SK-N-SH (cell line): ENCODE data around the gene RASSF1. TPM values are rescaled to one million over a fixed set of nuclear protein-coding genes. Genes with fewer than 3 reads are reported as not detected.
A peak's percentile ranks its signal among the peaks of the same experiment; 100 is the strongest.

Experiments used
- CTCF ChIA-PET: fragments of 300-600, 350-600 bp; formaldehyde crosslinking; extraction: SDS; loops from one replicate; lab custom pipeline; 2021; lab: Yijun Ruan, JAX
- POLR2A ChIA-PET: fragments of 350-600 bp; sonication (Branson Sonifier 250); formaldehyde crosslinking; extraction: SDS; loops from one replicate; lab custom pipeline; 2020; ENCODE audit warnings: antibody characterized with exemption, inconsistent platforms; lab: Yijun Ruan, JAX
- DNase-seq: peaks from one replicate; pipeline ENCODE4 v3.0.0; 2012
- H2AFZ ChIP-seq: fragments of 200-600 bp; sonication (generic); 2 replicates; pipeline ENCODE4 v1.8.1; 2016; ENCODE audit warnings: antibody characterized with exemption, mild to moderate bottlenecking, low read depth
- H3F3A ChIP-seq: fragments of 200-600 bp; sonication (generic); replicated peaks from 2 replicates; pipeline ENCODE3; 2016; ENCODE audit warnings: antibody characterized with exemption, mild to moderate bottlenecking; ENCODE audit not compliant: insufficient read depth
- H3K27ac ChIP-seq, 2 experiments: fragments of 200-500 bp in 1 of 2; fragments of 200-600 bp in 1 of 2; sonication (Bioruptor generic) in 1 of 2; sonication (generic), shearing (Covaris generic) in 1 of 2; 2 replicates each; pipeline versions ENCODE4 v1.5.1 to v1.6.1; 2014 to 2016; ENCODE audit warnings: low read depth in 2 of 2, inconsistent platforms in 1 of 2, low read length in 1 of 2, mild to moderate bottlenecking in 1 of 2, mixed read lengths in 1 of 2
- H3K27me3 ChIP-seq: fragments of 200-600 bp; sonication (generic), shearing (Covaris generic); 2 replicates; pipeline ENCODE4 v1.6.1; 2016; ENCODE audit warnings: mixed run types; ENCODE audit not compliant: insufficient read depth
- H3K36me3 ChIP-seq, 2 experiments: fragments of 200-500 bp in 1 of 2; fragments of 200-600 bp in 1 of 2; sonication (Bioruptor generic) in 1 of 2; sonication (generic) in 1 of 2; replicated peaks in 1 of 2; 2 replicates each; pipeline versions ENCODE3 to v1.5.1; 2014 to 2016; ENCODE audit warnings: low read length in 1 of 2, mild to moderate bottlenecking in 1 of 2; ENCODE audit not compliant: insufficient read depth in 2 of 2, control insufficient read depth in 1 of 2
- H3K4me1 ChIP-seq, 2 experiments: fragments of 200-500 bp in 1 of 2; fragments of 200-600 bp in 1 of 2; sonication (Bioruptor generic) in 1 of 2; sonication (generic), shearing (Covaris generic) in 1 of 2; 2 replicates each; pipeline versions ENCODE4 v1.5.1 to v1.6.1; 2014 to 2016; ENCODE audit warnings: low read depth in 1 of 2, low read length in 1 of 2, mixed run types in 1 of 2; ENCODE audit not compliant: insufficient read depth in 2 of 2, control insufficient read depth in 1 of 2
- H3K4me2 ChIP-seq: fragments of 200-600 bp; sonication (generic), shearing (Covaris generic); 2 replicates; pipeline ENCODE4 v1.6.1; 2017; ENCODE audit warnings: mixed run types
- H3K4me3 ChIP-seq, 2 experiments: fragments of 200-500 bp in 1 of 2; fragments of 200-600 bp in 1 of 2; sonication (Bioruptor generic) in 1 of 2; sonication (generic), shearing (Covaris generic) in 1 of 2; 2 replicates each; pipeline versions ENCODE4 v1.5.1 to v1.8.1; 2014 to 2016; ENCODE audit warnings: low read depth in 2 of 2, inconsistent platforms in 1 of 2, low read length in 1 of 2, mild to moderate bottlenecking in 1 of 2, mixed read lengths in 1 of 2, moderate library complexity in 1 of 2
- H3K79me2 ChIP-seq: fragments of 200-600 bp; sonication (generic); 2 replicates; pipeline ENCODE4 v1.8.1; 2017; ENCODE audit warnings: mild to moderate bottlenecking; ENCODE audit not compliant: insufficient read depth
- H3K9ac ChIP-seq: fragments of 200-600 bp; sonication (generic); 2 replicates; pipeline ENCODE4 v1.6.1; 2017; ENCODE audit warnings: mixed run types
- H3K9me2 ChIP-seq: fragments of 200-600 bp; sonication (generic); 2 replicates; pipeline ENCODE4 v1.6.1; 2017; ENCODE audit warnings: mixed run types
- H3K9me3 ChIP-seq: fragments of 200-600 bp; sonication (generic); 2 replicates; pipeline ENCODE4 v1.6.1; 2017; ENCODE audit warnings: mixed run types, mild to moderate bottlenecking, moderate library complexity
- H4K20me1 ChIP-seq: fragments of 200-600 bp; sonication (generic); 2 replicates; pipeline ENCODE4 v1.6.1; 2017; ENCODE audit warnings: mild to moderate bottlenecking, mixed run types; ENCODE audit not compliant: insufficient read depth
- CHD2 ChIP-seq: fragments of 150-350 bp; IDR thresholded peaks from 2 replicates; pipeline ENCODE4 v1.6.1; 2018; ENCODE audit warnings: low read length; ENCODE audit not compliant: partially characterized antibody
- CTCF ChIP-seq: fragments of 200-600 bp; sonication (generic); IDR thresholded peaks from 2 replicates; pipeline ENCODE4 v1.6.1; 2017; ENCODE audit warnings: antibody characterized with exemption, mild to moderate bottlenecking, moderate library complexity
- EP300 ChIP-seq, 2 experiments: IDR thresholded peaks; 2 replicates each; pipeline versions ENCODE4 v1.4.0 to v1.6.1; 2012; ENCODE audit warnings: borderline replicate concordance in 1 of 2, low read depth in 1 of 2, low read length in 1 of 2
- EZH2phosphoT487 ChIP-seq: fragments of 200-600 bp; sonication (generic); IDR thresholded peaks from 2 replicates; pipeline ENCODE4 v1.6.1; 2017; ENCODE audit warnings: low read depth, mixed run types, mild to moderate bottlenecking, antibody characterized with exemption, moderate library complexity, borderline replicate concordance
- FOSL2 ChIP-seq: IDR thresholded peaks from 2 replicates; pipeline ENCODE4 v1.4.0; 2012; ENCODE audit warnings: low read depth, mild to moderate bottlenecking, moderate library complexity, borderline replicate concordance
- FOXJ3 ChIP-seq: sonication (generic); formaldehyde crosslinking; IDR thresholded peaks from 2 replicates; pipeline ENCODE4 v1.5.1; 2020; ENCODE audit warnings: mild to moderate bottlenecking, missing genetic modification reagents
- GATA2 ChIP-seq: sonication (generic); formaldehyde crosslinking; IDR thresholded peaks from 2 replicates; pipeline ENCODE4 v1.5.0; 2020; ENCODE audit warnings: mild to moderate bottlenecking, missing genetic modification reagents
- MEF2A ChIP-seq: IDR thresholded peaks from 2 replicates; pipeline ENCODE4 v1.4.0; 2012; ENCODE audit warnings: low read depth, borderline replicate concordance
- NFIC ChIP-seq: IDR thresholded peaks from 2 replicates; pipeline ENCODE4 v1.4.0; 2012; ENCODE audit warnings: borderline replicate concordance
- RFX5 ChIP-seq: IDR thresholded peaks from 2 replicates; pipeline ENCODE4 v1.6.1; 2012; ENCODE audit warnings: mild to moderate bottlenecking, improper control_type of control experiment, low read length
- RXRA ChIP-seq: IDR thresholded peaks from 2 replicates; pipeline ENCODE4 v1.4.0; 2012; ENCODE audit warnings: low read depth, mild to moderate bottlenecking, borderline replicate concordance
- TAF1 ChIP-seq: IDR thresholded peaks from 2 replicates; pipeline ENCODE4 v1.6.1; 2012; ENCODE audit warnings: low read depth, mild to moderate bottlenecking, low read length, moderate library complexity, borderline replicate concordance
- TCF12 ChIP-seq: IDR thresholded peaks from 2 replicates; pipeline ENCODE4 v1.4.0; 2012
- TEAD4 ChIP-seq: IDR thresholded peaks from 2 replicates; pipeline ENCODE4 v1.4.0; 2012; ENCODE audit warnings: mild to moderate bottlenecking, borderline replicate concordance; ENCODE audit not compliant: insufficient read depth
- USF1 ChIP-seq: IDR thresholded peaks from 2 replicates; pipeline ENCODE4 v1.4.0; 2012; ENCODE audit warnings: low read depth, borderline replicate concordance
- USF2 ChIP-seq: fragments of 150-350 bp; IDR thresholded peaks from 2 replicates; pipeline ENCODE4 v1.6.1; 2017; ENCODE audit warnings: antibody characterized with exemption, low read length, low read depth, borderline replicate concordance
- YY1 ChIP-seq: IDR thresholded peaks from 2 replicates; pipeline ENCODE4 v1.4.0; 2012; ENCODE audit warnings: low read depth, mild to moderate bottlenecking
- ZBTB33 ChIP-seq: IDR thresholded peaks from 2 replicates; pipeline ENCODE4 v1.4.0; 2012; ENCODE audit warnings: low read depth, borderline replicate concordance
- WGBS: methylation state at CpG from one replicate; pipeline ENCODE4 v1.1.6; 2017; ENCODE audit warnings: low lambda C conversion rate; 5-methylcytosine and 5-hydroxymethylcytosine counted together
- polyA plus RNA-seq, 3 experiments: library from polyadenylated mRNA; depleted of rRNA; stranded (reverse); fragments of >200 nt; gene quantifications; 2 replicates each; pipeline ENCODE4 v1.2.3, GENCODE V29; 2012

The RASSF1 gene
- polyA plus RNA-seq (2012; rRNA removed): 28.1 and 32.3 TPM in 2 replicates
- 19.1 and 27.8 TPM in 2 replicates for polyA plus RNA-seq (2012; cell fraction: cytosol; rRNA removed)
- 34.1 and 37.0 TPM in 2 replicates for polyA plus RNA-seq (2012; cell fraction: nucleus; rRNA removed)

GRCh38 chr3:50340448-50341329 lies at the start of gene RASSF1:
RASSF1 (minus strand) TSS chr3:50340836; CDS start chr3:50340805, 31 bp downstream.
- Histone ChIP-seq H4K20me1 (no peaks in the 10 kb centered on the region), H3K79me2 (peaks cover 24% of the 10 kb centered on the region), H3K4me3 (no peak within 1 kb of the TSS), H3K9me3 (no peaks in the 10 kb centered on the region), H3K27ac (no peak within 1 kb of the TSS), H2AFZ (no peak within 1 kb of the TSS), H3K27me3 (no peaks in the 10 kb centered on the region), H3K4me1 (peaks cover 5 to 21% of the 10 kb centered on the region in 2 experiments; a peak in 3 of 4 replicates), H3K9me2 (no peaks in the 10 kb centered on the region), H3F3A (no peaks in the 10 kb centered on the region), H3K9ac (no peak within 1 kb of the TSS), H3K36me3 (no peaks in the 10 kb centered on the region), H3K4me2 (no peak within 1 kb of the TSS)
- ChIA-PET POLR2A (no interaction called here), CTCF (interaction anchor here (0.9 to 6.8 kb wide), 4 partner anchors 8 to 88 kb away, joined by 3 to 40 read pairs (median 3); partner anchors contain the start of genes CYB561D2 and NPRL2)
- TF ChIP-seq USF1 (no peak), GATA2 (CRISPR knock-in tag) (no peak), TEAD4 (no peak), CHD2 (no peak), RXRA (no peak), YY1 (no peak), NFIC (no peak), ZBTB33 (no peak), FOSL2 (no peak)
- 96% methylated on average over 59 of the region's 85 CpGs for WGBS
- no peak for DNase-seq

- DNase-seq: no peak
- 93% methylated on average over 5 of the region's 6 CpGs for WGBS
- CTCF ChIA-PET: interaction anchor here (0.6 to 11.5 kb wide), 16 partner anchors 9 to 162 kb away, joined by 3 to 128 read pairs (median 18); partner anchors contain the start of genes CYB561D2, NPRL2 and TMEM115
- no peak overlapping the region for H3K9ac ChIP-seq
- no peaks in the 10 kb centered on the region for H3K36me3 ChIP-seq
- peaks cover 0 to 99% of the 10 kb centered on the region in 2 experiments; a peak in 2 of 4 replicates for H3K4me1 ChIP-seq
- H3K9me2 ChIP-seq: no peaks in the 10 kb centered on the region
- H3K79me2 ChIP-seq: no peaks in the 10 kb centered on the region
- H4K20me1 ChIP-seq: no peaks in the 10 kb centered on the region
- H3K9me3 ChIP-seq: no peaks in the 10 kb centered on the region
- no peak overlapping the region for H3K4me2 ChIP-seq
- peak overlapping the region in 1 of 2 experiments; percentile 100; a peak in 2 of 4 replicates for H3K27ac ChIP-seq
- no peak overlapping the region for H3K4me3 ChIP-seq
- POLR2A ChIA-PET: interaction anchor here (1.2 to 4.8 kb wide), 3 partner anchors 8 to 42 kb away, joined by 4 to 27 read pairs (median 25); no protein-coding TSS in a partner anchor
- no peaks in the 10 kb centered on the region for H3F3A ChIP-seq
- H2AFZ ChIP-seq: no peak overlapping the region
- H3K27me3 ChIP-seq: no peaks in the 10 kb centered on the region
- TF ChIP-seq GATA2 (CRISPR knock-in tag) (no peak), RFX5 (no peak), YY1 (no peak), MEF2A (no peak), FOXJ3 (CRISPR knock-in tag) (no peak), EZH2phosphoT487 (no peak), CTCF (no peak), NFIC (no peak), TCF12 (no peak), TAF1 (no peak), USF2 (no peak), EP300 (IDR thresholded peaks at IDR 0.05; ENCODE audit: borderline replicate concordance in 1 of 2, low read depth in 1 of 2, low read length in 1 of 2) (no peak)
These were observed 48.8 kb upstream of the RASSF1 start for GRCh38 chr3:50389414-50389767.
